ENCODE results near the gene SULT2A1. TPM values are rescaled to one million over a fixed set of nuclear protein-coding genes. Genes with fewer than 3 reads are reported as not detected.

SULT2A1 gene
- total and polyA plus RNA-seq, 7 donors: not detected

DNA sequence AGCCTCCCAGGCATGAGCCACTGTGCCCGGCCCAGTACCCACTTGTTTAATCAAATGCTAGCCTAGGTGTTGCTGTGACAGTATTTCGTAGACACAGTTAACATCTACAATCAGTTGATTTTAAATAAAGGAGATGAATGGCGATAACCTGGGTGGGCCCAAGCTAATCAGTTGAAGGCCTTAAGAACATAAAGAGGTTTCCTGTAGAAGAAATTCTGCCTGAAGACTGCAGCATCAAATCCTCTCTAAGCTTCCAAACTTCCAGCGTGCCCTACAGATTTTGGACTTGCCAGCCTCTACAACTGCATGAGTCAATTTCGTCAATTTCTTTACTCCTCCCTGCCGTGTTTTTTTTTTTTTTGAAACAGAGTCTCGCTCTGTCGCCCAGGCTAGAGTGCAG is 13.2 kb upstream of the SULT2A1 start:
- Histone ChIP-seq H3K4me1 (no peaks in the 10 kb centered on the region), H3K9me3 (no peaks in the 10 kb centered on the region), H3K4me3 (no peak overlapping the region), H3K27ac (no peak overlapping the region), H3K36me3 (ENCODE audit: insufficient read depth in 1 of 2, low read depth in 1 of 2) (no peaks in the 10 kb centered on the region), H3K27me3 (ENCODE audit: insufficient read depth in 3 of 3, low read length in 2 of 3) (no peaks in the 10 kb centered on the region)
- TF ChIP-seq, protein P1, sequence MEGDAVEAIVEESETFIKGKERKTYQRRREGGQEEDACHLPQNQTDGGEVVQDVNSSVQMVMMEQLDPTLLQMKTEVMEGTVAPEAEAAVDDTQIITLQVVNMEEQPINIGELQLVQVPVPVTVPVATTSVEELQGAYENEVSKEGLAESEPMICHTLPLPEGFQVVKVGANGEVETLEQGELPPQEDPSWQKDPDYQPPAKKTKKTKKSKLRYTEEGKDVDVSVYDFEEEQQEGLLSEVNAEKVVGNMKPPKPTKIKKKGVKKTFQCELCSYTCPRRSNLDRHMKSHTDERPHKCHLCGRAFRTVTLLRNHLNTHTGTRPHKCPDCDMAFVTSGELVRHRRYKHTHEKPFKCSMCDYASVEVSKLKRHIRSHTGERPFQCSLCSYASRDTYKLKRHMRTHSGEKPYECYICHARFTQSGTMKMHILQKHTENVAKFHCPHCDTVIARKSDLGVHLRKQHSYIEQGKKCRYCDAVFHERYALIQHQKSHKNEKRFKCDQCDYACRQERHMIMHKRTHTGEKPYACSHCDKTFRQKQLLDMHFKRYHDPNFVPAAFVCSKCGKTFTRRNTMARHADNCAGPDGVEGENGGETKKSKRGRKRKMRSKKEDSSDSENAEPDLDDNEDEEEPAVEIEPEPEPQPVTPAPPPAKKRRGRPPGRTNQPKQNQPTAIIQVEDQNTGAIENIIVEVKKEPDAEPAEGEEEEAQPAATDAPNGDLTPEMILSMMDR (IDR thresholded peaks at IDR 0.05): no peak
- 88 to 93% (median 89%) methylated on average over 8 of the region's 8 CpGs for WGBS, 3 donors
- intact Hi-C loops (cut with DNase I): no loop called here
- no peak for ATAC-seq
- no peak for DNase-seq

DNA sequence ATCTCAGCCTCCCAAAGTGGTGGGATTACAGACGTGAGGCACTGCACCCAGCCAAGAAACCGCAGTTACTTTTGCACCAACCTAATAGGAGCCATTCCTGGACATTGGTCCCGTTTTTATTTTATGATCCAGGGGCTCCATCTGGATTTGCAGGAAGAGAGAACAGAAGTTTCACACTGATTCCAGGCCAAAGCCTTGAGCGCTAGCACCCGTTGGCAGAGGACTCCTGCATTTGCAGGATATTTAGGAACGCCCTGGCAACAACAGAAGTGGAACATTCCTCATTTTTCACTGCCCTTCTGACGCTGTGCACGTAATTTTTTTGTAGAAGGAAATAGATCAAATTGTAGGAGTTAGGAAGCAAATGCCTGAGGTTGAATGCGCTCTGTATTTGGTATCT is 11.7 kb upstream of the SULT2A1 start:
- no peak overlapping the region for H3K27ac ChIP-seq
- no peaks in the 10 kb centered on the region for H3K27me3 ChIP-seq (ENCODE audit: insufficient read depth in 3 of 3, low read length in 2 of 3)
- H3K4me3 ChIP-seq: no peak overlapping the region
- ATAC-seq (no peak), DNase-seq (no peak)
- intact Hi-C loops (cut with DNase I): no loop called here
- TF ChIP-seq, protein P1 (IDR thresholded peaks at IDR 0.05): no peak
- H3K36me3 ChIP-seq (ENCODE audit: insufficient read depth in 1 of 2, low read depth in 1 of 2): no peaks in the 10 kb centered on the region
- 29 to 38% (median 30%) methylated on average over 9 of the region's 9 CpGs for WGBS, 3 donors
- H3K4me1 ChIP-seq: no peaks in the 10 kb centered on the region
- no peaks in the 10 kb centered on the region for H3K9me3 ChIP-seq

DNA sequence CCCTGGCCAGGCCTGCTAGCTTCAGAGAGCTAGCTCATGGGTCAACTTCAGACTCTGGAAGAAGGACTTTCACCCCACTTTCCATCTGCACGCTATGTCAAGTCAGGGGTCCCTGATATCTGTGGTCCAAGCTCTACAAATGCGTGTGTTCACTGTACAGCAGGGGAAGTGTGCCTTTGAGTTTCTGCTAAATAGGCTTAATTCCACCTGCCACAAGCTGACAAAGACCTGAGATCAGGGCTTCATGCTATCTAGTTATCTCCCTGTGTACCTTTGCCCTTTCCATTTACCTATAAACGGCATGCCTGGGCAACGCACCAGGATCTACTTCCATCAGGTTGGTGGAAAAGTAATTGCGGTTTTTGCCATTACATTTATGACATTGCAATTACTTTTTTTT is 10.7 kb upstream of the SULT2A1 start:
- no peak for DNase-seq
- Histone ChIP-seq H3K4me1 (no peaks in the 10 kb centered on the region), H3K27me3 (ENCODE audit: insufficient read depth in 3 of 3, low read length in 2 of 3) (no peaks in the 10 kb centered on the region), H3K27ac (no peak overlapping the region), H3K4me3 (no peak overlapping the region), H3K36me3 (ENCODE audit: insufficient read depth in 1 of 2, low read depth in 1 of 2) (no peaks in the 10 kb centered on the region), H3K9me3 (no peaks in the 10 kb centered on the region)
- TF ChIP-seq, protein P1 (IDR thresholded peaks at IDR 0.05): no peak
- 93 to 96% (median 95%) methylated on average over 5 of the region's 5 CpGs for WGBS, 3 donors
- intact Hi-C loops (cut with DNase I): no loop called here
- no peak for ATAC-seq

DNA sequence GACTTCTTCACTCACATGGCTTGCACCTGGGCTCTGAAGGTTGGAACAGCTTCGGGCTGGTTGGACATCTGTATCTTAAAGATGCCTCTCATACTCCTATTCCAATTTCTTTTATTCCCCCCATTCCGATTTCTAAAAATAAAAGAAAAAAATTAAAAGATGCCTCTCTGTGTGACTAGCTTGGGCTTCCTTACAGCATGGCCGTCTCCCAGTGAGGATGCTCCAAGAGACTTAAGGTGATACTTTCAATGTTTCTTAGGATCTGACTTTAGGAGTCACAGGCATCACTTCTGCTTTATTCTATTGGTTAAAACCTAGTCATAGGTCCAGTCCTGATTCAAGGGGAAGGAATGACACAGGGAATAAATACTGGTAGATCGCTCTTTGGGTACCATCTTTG is 9.9 kb upstream of the SULT2A1 start:
- whole genome bisulfite sequencing, 3 donors: 73 to 98% (median 96%) methylated on average over 4 of the region's 4 CpGs
- DNase-seq: no peak
- Histone ChIP-seq H3K36me3 (ENCODE audit: insufficient read depth in 1 of 2, low read depth in 1 of 2) (no peaks in the 10 kb centered on the region), H3K9me3 (no peaks in the 10 kb centered on the region), H3K4me3 (no peak overlapping the region), H3K4me1 (no peaks in the 10 kb centered on the region), H3K27ac (no peak overlapping the region), H3K27me3 (ENCODE audit: insufficient read depth in 3 of 3, low read length in 2 of 3) (no peaks in the 10 kb centered on the region)
- intact Hi-C loops (cut with DNase I): no loop called here
- no peak for ATAC-seq
- TF ChIP-seq, protein P1 (IDR thresholded peaks at IDR 0.05): no peak

DNA sequence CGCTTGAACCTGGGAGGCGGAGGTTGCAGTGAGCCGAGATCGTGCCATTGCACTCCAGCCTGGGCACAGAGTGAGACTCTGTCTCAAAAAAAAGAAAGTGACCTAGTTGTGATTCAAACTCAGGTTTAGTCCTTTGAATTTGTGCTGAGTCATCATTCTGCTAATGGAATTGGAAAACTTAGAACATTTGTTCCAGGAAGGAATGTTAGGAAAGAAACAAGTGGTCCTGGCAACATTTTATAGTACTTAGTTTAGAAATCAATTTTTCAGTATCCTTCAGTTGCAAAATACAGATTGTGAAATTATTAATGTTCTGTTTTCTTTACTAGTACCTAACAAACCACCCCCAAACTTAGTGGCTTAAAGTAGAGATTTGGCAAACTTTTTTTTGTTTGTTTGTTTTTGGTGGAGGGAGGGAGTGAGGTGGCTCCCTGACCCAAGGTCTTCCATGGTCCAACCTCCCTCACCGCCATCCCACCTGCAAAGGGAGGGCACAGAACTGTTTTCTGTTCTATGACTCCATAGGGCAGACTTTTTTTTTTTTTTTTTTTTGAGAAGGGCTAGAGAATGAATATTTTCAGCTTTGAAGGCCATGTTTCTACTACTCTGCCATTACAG is 9.2 kb upstream of the SULT2A1 start:
- Histone ChIP-seq H3K4me1 (no peaks in the 10 kb centered on the region), H3K9me3 (no peaks in the 10 kb centered on the region), H3K27me3 (ENCODE audit: insufficient read depth in 3 of 3, low read length in 2 of 3) (no peaks in the 10 kb centered on the region), H3K36me3 (ENCODE audit: insufficient read depth in 1 of 2, low read depth in 1 of 2) (no peaks in the 10 kb centered on the region), H3K27ac (no peak overlapping the region), H3K4me3 (no peak overlapping the region)
- intact Hi-C loops (cut with DNase I): no loop called here
- WGBS, 3 donors: 88 to 90% (median 89%) methylated on average over 5 of the region's 5 CpGs
- ATAC-seq (no peak), DNase-seq (no peak)
- TF ChIP-seq, protein P1 (IDR thresholded peaks at IDR 0.05): no peak
